Coronary artery (tissue), 2 donors: ENCODE data around the gene FAH.
A peak's percentile ranks its signal among the peaks of the same experiment; 100 is the strongest.

Source experiments
- DNase-seq: peaks from one replicate; pipeline ENCODE4 v3.0.0-alpha.2; 2017; ENCODE audit warnings: low spot score
- H3K27ac ChIP-seq, 2 donors: fragments of 200-600 bp; sonication (generic); one replicate each; pipeline ENCODE4 v1.5.1; 2016 to 2019
- H3K4me3 ChIP-seq: fragments of 200-600 bp; sonication (generic); 2 replicates; pipeline ENCODE4 v1.5.1; 2016; ENCODE audit warnings: mild to moderate bottlenecking, moderate library complexity
- TF ChIP-seq, protein P1 (sequence below): fragments of 200-600 bp; sonication (generic); IDR thresholded peaks from one replicate; pipeline ENCODE4 v1.5.1; 2019; ENCODE audit warnings: antibody characterized with exemption

The FAH gene

DNA sequence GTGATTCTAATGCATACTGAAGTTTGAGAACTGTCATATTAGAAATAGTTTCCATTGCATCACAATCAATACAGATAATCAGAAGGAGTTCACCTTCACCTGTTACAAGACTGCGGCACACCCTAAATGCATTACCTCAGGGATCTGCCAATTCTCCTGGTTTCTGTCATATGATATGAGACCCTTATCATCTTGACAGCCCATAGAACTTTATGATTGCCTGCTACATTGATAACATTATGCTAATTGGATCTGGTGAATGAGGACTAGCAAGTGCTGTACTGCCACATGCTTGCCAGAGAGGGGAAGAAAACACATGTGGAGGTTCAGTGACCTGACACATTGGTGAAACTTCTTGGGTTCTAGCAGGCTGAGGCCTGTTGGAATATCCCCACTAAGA is 41.4 kb downstream of the FAH start:
- H3K27ac ChIP-seq: no peak overlapping the region
- DNase-seq: no peak
- H3K4me3 ChIP-seq: no peak overlapping the region
- TF ChIP-seq, protein P1, sequence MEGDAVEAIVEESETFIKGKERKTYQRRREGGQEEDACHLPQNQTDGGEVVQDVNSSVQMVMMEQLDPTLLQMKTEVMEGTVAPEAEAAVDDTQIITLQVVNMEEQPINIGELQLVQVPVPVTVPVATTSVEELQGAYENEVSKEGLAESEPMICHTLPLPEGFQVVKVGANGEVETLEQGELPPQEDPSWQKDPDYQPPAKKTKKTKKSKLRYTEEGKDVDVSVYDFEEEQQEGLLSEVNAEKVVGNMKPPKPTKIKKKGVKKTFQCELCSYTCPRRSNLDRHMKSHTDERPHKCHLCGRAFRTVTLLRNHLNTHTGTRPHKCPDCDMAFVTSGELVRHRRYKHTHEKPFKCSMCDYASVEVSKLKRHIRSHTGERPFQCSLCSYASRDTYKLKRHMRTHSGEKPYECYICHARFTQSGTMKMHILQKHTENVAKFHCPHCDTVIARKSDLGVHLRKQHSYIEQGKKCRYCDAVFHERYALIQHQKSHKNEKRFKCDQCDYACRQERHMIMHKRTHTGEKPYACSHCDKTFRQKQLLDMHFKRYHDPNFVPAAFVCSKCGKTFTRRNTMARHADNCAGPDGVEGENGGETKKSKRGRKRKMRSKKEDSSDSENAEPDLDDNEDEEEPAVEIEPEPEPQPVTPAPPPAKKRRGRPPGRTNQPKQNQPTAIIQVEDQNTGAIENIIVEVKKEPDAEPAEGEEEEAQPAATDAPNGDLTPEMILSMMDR: no peak

DNA sequence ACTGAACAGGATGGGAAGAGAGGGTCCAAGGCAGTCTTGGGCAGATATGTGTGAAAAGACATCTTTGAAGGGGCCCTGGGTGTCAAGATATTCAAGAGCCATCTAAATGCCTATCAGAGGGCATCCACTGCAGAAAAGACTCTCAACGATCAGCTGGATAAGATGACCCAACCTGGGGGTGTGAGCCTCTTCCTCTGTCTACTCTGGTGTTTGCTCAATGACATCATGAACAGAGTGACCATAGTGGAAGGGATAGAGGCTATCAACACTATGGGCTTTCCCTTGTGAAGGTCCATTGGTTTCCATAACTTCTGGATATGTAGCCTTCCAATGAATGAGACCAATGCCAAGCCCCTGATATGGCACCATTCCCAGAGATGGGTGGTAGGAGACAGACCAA is 42.1 kb downstream of the FAH start:
- Histone ChIP-seq H3K4me3 (no peak overlapping the region), H3K27ac (no peak overlapping the region)
- DNase-seq: peak; percentile 16
- TF ChIP-seq, protein P1: no peak

DNA sequence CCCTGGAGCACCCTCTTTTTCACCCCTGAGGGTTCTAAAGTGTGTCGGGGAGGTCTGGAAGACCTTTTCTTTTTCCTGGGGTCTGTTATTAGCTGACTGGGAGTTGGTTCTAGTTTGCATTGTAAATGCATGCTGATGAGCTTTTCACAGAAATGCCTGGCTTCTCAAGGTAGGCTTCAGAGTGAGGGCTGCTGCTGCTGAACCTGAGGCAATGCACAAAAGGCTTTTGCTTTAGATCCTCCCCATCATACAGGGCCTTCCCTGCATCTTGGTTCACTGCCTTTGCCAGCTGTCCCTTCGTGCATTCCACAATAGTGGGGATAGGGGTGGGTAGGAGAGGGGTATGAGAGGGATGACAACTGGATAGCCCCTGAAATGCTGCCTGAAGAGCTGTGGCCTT is 46.6 kb downstream of the FAH start:
- Histone ChIP-seq H3K4me3 (no peak overlapping the region), H3K27ac (no peak overlapping the region)
- peak; percentile 29 for DNase-seq
- TF ChIP-seq, protein P1: no peak

DNA sequence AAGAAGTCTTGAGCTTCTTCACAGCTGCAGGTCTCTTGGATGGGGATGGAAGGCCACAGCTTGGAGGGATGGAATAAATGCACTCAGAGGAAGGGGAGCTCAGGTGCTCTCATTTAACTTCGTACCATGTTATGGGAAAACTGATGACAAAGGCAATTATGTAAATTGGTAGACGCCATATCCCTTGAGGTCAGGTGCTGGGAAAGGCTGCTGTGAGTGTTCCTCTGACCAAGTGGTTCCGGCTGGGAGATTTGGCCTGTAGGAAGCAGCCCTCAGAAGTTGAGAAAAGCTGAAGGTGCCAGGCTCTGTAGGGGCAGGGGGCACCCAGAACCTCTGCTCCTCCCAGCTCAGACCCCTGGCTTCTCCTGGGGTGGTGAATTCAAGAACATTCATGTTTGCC is 47.1 kb downstream of the FAH start:
- Histone ChIP-seq H3K4me3 (no peak overlapping the region), H3K27ac (no peak overlapping the region)
- DNase-seq: peak; percentile 16
- TF ChIP-seq, protein P1: no peak

DNA sequence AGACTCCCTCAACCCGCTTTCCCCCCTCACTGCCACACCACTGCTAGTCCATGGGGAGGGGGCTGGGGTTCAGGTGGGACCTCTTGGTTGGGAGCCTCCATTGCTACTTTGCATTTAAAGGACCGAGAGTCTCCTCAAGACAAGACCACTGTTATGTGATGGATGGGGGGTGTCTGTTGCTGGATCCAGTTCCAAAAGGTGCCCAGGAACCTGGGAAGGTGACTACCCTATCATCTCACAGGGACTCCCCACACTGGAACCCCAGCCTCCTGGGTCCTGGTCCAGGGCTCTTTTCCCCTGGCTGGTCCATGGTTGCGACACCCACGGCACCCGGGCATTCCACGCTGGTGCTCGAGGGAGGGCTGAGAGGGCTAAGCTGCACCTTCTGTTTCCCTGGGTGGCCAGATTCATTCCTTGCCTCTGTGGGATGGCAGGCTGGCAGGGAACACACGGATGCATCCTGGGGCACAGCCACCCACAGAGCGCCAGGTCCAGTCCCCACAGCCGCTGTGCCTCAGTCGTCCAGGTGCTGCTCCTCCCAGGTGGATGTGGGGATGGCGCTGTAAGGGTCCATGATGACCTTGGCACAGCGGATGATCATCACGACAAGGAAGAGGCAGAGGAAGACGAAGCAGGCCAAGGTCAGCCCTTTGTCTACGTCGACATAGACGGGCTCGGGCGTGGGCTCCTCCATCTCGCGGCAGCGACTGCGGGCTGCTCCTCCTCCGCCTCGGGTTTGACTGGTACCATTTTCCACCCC is 48.6 kb downstream of the FAH start:
- DNase-seq: peak; percentile 21
- TF ChIP-seq, protein P1: no peak
- Histone ChIP-seq H3K27ac (no peak overlapping the region), H3K4me3 (no peak overlapping the region)

DNA sequence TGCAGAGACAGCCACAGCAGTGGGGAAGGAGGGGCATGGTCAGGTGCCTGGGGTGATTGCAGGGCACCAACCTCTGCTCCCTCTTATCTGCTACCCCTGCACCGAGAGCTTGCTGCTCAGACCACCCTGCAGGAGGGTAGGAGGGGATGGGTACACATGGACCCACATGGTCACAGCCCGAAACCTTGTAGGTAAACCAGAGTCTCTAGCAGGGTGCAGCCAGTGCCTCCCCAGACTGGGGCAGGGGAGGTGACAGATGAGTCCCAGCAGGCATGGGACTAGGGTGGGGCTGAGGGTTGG is 49.2 kb downstream of the FAH start:
- DNase-seq: peak; percentile 33
- Histone ChIP-seq H3K27ac (no peak overlapping the region), H3K4me3 (no peak overlapping the region)
- TF ChIP-seq, protein P1: no peak

DNA sequence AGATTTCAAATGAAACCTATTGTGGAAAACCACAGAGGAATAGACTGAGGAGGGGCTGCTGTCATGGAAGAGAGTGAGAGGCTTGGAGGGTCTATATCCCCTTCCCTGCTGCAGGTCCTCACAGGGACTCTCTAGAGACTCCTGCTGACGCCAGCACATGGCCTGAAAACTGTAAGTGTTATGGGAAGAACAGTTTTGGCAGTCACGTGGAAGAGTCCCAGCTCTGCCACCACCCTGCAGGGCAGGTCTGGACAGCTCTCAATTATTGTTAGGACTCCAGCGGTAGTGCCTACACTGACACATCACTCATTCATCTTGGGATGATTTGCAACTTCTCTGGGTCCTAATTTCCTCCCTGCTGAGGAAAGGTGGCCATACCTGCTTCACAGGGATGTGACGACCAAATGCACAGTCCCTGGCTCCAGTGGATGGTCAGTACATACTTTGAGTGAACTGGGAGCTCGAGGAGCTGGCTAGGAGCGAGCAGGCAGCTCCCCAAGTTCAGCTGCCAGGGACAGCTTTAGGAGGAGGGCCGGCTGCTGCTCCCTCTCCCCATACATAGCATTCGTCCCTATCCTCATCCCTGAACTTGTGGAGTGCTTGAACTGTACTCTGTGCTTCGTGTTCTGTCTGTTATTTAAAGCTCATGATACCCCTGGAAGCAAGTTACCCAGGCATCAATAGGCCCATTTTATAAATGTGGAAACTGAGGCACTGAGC is 50.0 kb downstream of the FAH start:
- DNase-seq: peak; percentile 46
- Histone ChIP-seq H3K27ac (no peak overlapping the region), H3K4me3 (no peak overlapping the region)
- TF ChIP-seq, protein P1: no peak
